Fibroblast of gingiva (primary cell): ENCODE data around the gene ITIH5.
"Not testable (repeated sequence)": the region's sequence is repeated elsewhere in the genome, so short reads cannot be mapped to it uniquely, and the experiment has no call there.

ENCODE experiments used
- DNase-seq: peaks from one replicate; pipeline ENCODE4 v3.0.0-alpha.2; 2011; ENCODE audit warnings: low read depth

Gene ITIH5

GRCh38 chr10:7666253-7667023, at the start of gene ITIH5:
ITIH5 (minus strand) TSS chr10:7666966; CDS start chr10:7666892, 74 bp downstream.
- DNase-seq: no peak

GRCh38 chr10:7715515-7715914, 48.7 kb upstream of the ITIH5 start:
- no peak for DNase-seq

- DNase-seq: not testable (repeated sequence)
Measured at GRCh38 chr10:7711075-7711474, 44.3 kb upstream of the ITIH5 start.

GRCh38 chr10:7710446-7710845, 43.7 kb upstream of the ITIH5 start:
- no peak for DNase-seq

- no peak for DNase-seq
Measured at GRCh38 chr10:7708832-7709231, 42.1 kb upstream of the ITIH5 start.

GRCh38 chr10:7707858-7708622, 41.3 kb upstream of the ITIH5 start:
- no peak for DNase-seq

- DNase-seq: no peak
Measured at GRCh38 chr10:7707102-7707501, 40.3 kb upstream of the ITIH5 start.

- no peak for DNase-seq
Measured at GRCh38 chr10:7706534-7707073, 39.8 kb upstream of the ITIH5 start.

- DNase-seq: no peak
Measured at GRCh38 chr10:7705341-7705740, 38.6 kb upstream of the ITIH5 start.

GRCh38 chr10:7704071-7705016, 37.6 kb upstream of the ITIH5 start:
- no peak for DNase-seq

- DNase-seq: no peak
Measured at GRCh38 chr10:7703140-7703539, 36.4 kb upstream of the ITIH5 start, which contains the start of gene ITIH2. ITIH2 (plus strand) TSS chr10:7703316; CDS start chr10:7703435, 119 bp downstream.

- DNase-seq: no peak
Measured at GRCh38 chr10:7702288-7702812, 35.6 kb upstream of the ITIH5 start.

GRCh38 chr10:7701158-7701742, 34.5 kb upstream of the ITIH5 start:
- no peak for DNase-seq

- DNase-seq: no peak
Measured at GRCh38 chr10:7700577-7701125, 33.9 kb upstream of the ITIH5 start.

- no peak for DNase-seq
Measured at GRCh38 chr10:7697426-7697825, 30.7 kb upstream of the ITIH5 start.

GRCh38 chr10:7696545-7696944, 29.8 kb upstream of the ITIH5 start:
- DNase-seq: no peak

- DNase-seq: not testable (repeated sequence)
Measured at GRCh38 chr10:7693194-7693593, 26.4 kb upstream of the ITIH5 start.

GRCh38 chr10:7692368-7692767, 25.6 kb upstream of the ITIH5 start:
- not testable (repeated sequence) for DNase-seq

- DNase-seq: not testable (repeated sequence)
Measured at GRCh38 chr10:7690885-7691597, 24.3 kb upstream of the ITIH5 start.

GRCh38 chr10:7689591-7689990, 22.8 kb upstream of the ITIH5 start:
- DNase-seq: no peak
